GM12878 (cell line): ENCODE measurements around the gene HOXD13. TPM values are rescaled to one million over a fixed set of nuclear protein-coding genes. Genes with fewer than 3 reads are reported as not detected.
A peak's percentile ranks its signal among the peaks of the same experiment; 100 is the strongest.

ENCODE experiments used
- ASH2L ChIP-seq: fragments of 300-600, 200-600 bp; sonication (generic); IDR thresholded peaks from 2 replicates; pipeline ENCODE4 v1.6.1; 2017; ENCODE audit warnings: low read depth, mild to moderate bottlenecking, borderline replicate concordance
- BACH1 ChIP-seq: fragments of 450-650 bp; IDR thresholded peaks from 2 replicates; pipeline ENCODE4 v1.6.1; 2017; ENCODE audit warnings: mild to moderate bottlenecking, borderline replicate concordance
- BCL3 ChIP-seq: IDR thresholded peaks from 2 replicates; pipeline ENCODE4 v1.6.1; 2011; ENCODE audit warnings: borderline replicate concordance, low read depth, mild to moderate bottlenecking, moderate library complexity, low read length; ENCODE audit not compliant: insufficient read depth, poor library complexity, severe bottlenecking
- CBX5 ChIP-seq: sonication (generic); IDR thresholded peaks from 2 replicates; pipeline ENCODE4 v1.6.1; 2016; ENCODE audit warnings: low read depth, moderate library complexity, mild to moderate bottlenecking, inconsistent platforms
- CREB1 ChIP-seq: IDR thresholded peaks from 2 replicates; pipeline ENCODE4 v1.6.1; 2012; ENCODE audit warnings: low read depth, mild to moderate bottlenecking, inconsistent platforms
- EED ChIP-seq: sonication (generic); IDR thresholded peaks from 2 replicates; pipeline ENCODE4 v1.6.1; 2016; ENCODE audit warnings: antibody characterized with exemption, low read depth
- HDAC2 ChIP-seq: fragments of 200-600 bp; sonication (generic); IDR thresholded peaks from 2 replicates; pipeline ENCODE4 v1.6.1; 2017
- HDGF ChIP-seq: fragments of 450-650 bp; IDR thresholded peaks from 2 replicates; pipeline ENCODE4 v1.6.1; 2016; ENCODE audit warnings: antibody characterized with exemption
- IRF4 ChIP-seq: IDR thresholded peaks from 2 replicates; pipeline ENCODE4 v1.6.1; 2011; ENCODE audit warnings: low read depth, low read length
- LARP7 ChIP-seq: fragments of 450-650 bp; IDR thresholded peaks from 2 replicates; pipeline ENCODE4 v1.6.1; 2017; ENCODE audit warnings: mild to moderate bottlenecking
- MEF2B ChIP-seq: fragments of 450-650 bp; IDR thresholded peaks from 2 replicates; pipeline ENCODE4 v1.6.1; 2018; ENCODE audit warnings: mild to moderate bottlenecking, moderate library complexity; ENCODE audit not compliant: partially characterized antibody, poor library complexity, severe bottlenecking
- MTA2 ChIP-seq: fragments of 450-650 bp; IDR thresholded peaks from 2 replicates; pipeline ENCODE4 v1.6.1; 2016; ENCODE audit warnings: low read depth, mild to moderate bottlenecking, moderate library complexity
- PAX5 ChIP-seq: IDR thresholded peaks from 2 replicates; pipeline ENCODE4 v1.6.1; 2011; ENCODE audit warnings: low read depth, low read length, borderline replicate concordance
- PML ChIP-seq: IDR thresholded peaks from 2 replicates; pipeline ENCODE4 v1.6.1; 2012; ENCODE audit warnings: low read length, inconsistent platforms
- RAD21 ChIP-seq: IDR thresholded peaks from 2 replicates; pipeline ENCODE4 v1.6.1; 2011; ENCODE audit warnings: mild to moderate bottlenecking, low read depth, low read length, moderate library complexity; ENCODE audit not compliant: insufficient read depth
- REST ChIP-seq: IDR thresholded peaks from 2 replicates; pipeline ENCODE4 v1.6.1; 2012; ENCODE audit warnings: mild to moderate bottlenecking, low read depth, low read length
- SMAD1 ChIP-seq: fragments of 450-650 bp; IDR thresholded peaks from 2 replicates; pipeline ENCODE4 v1.6.1; 2018; ENCODE audit warnings: mild to moderate bottlenecking, low read depth; ENCODE audit not compliant: partially characterized antibody
- SREBF1 ChIP-seq: IDR thresholded peaks from 2 replicates; pipeline ENCODE4 v1.6.1; 2012; ENCODE audit warnings: mild to moderate bottlenecking, low read length
- SREBF2 ChIP-seq: IDR thresholded peaks from 2 replicates; pipeline ENCODE4 v1.6.1; 2012; ENCODE audit warnings: mild to moderate bottlenecking, low read length
- SRF ChIP-seq, 2 experiments: IDR thresholded peaks; 2 replicates each; pipeline ENCODE4 v1.6.1; 2011; ENCODE audit warnings: low read depth in 2 of 2, low read length in 2 of 2, mild to moderate bottlenecking in 1 of 2, moderate library complexity in 1 of 2
- STAT3 ChIP-seq: IDR thresholded peaks from 2 replicates; pipeline ENCODE4 v1.6.1; 2011; ENCODE audit warnings: low read depth, low read length, improper control_type of control experiment
- TAF1 ChIP-seq: IDR thresholded peaks from 2 replicates; pipeline ENCODE4 v1.6.1; 2011; ENCODE audit warnings: mild to moderate bottlenecking, low read depth, low read length, borderline replicate concordance
- ZBED1 ChIP-seq: IDR thresholded peaks from 2 replicates; pipeline ENCODE4 v1.6.1; 2016; ENCODE audit warnings: borderline replicate concordance
- ZBTB33 ChIP-seq: fragments of 450-650 bp; IDR thresholded peaks from 2 replicates; pipeline ENCODE4 v1.6.1; 2017; ENCODE audit warnings: mild to moderate bottlenecking
- ZNF384 ChIP-seq: IDR thresholded peaks from 2 replicates; pipeline ENCODE4 v1.6.1; 2012; ENCODE audit warnings: low read depth, mild to moderate bottlenecking, low read length, improper control_type of control experiment, borderline replicate concordance
- polyA plus RNA-seq, 11 experiments: library from polyadenylated mRNA; depleted of rRNA in 4 of 11; unstranded in 6 of 11; stranded (reverse) in 5 of 11; fragments of >200 nt; fragmentation: Nextera tagmentation in 4 of 11; fragmentation: Illumina TruSeq in 1 of 11; extraction: Ambion mirVana in 4 of 11; extraction: Trizol in 1 of 11; gene quantifications; 1 replicate in 1 of 11; 2 replicates in 10 of 11; pipeline versions ENCODE4 v1.2.1 to v1.2.3, GENCODE V29; 2011 to 2016; ENCODE audit warnings: inconsistent platforms in 2 of 11, missing spikeins in 2 of 11, low read depth in 1 of 11
- total RNA-seq, 4 experiments: library from RNA; depleted of rRNA in 3 of 4; stranded (reverse); fragments of >200 nt in 3 of 4; fragmentation: Illumina TruSeq in 1 of 4; extraction: Trizol in 1 of 4; gene quantifications; 2 replicates each; pipeline versions ENCODE4 v1.2.1 to v1.2.3, GENCODE V29; 2013 to 2021

The HOXD13 gene
- total and polyA plus RNA-seq, 10 of the 15 experiments (the other 5 are each of a cell fraction or from before 2014, with no cell fraction given): not detected

GRCh38 chr2:176140513-176141317 is 48.2 kb downstream of the HOXD13 start (continued):
- peak; percentile 83 for TF ChIP-seq MEF2B
- TF ChIP-seq PML: no peak
- no peak for TF ChIP-seq SREBF1
- TF ChIP-seq ZBED1: no peak
- no peak for TF ChIP-seq ZNF384
- TF ChIP-seq EED: 0 out of 2 replicates have a peak, but pooled peaks have one; percentile 22
- no peak for TF ChIP-seq BACH1
- no peak for TF ChIP-seq CREB1
- no peak for TF ChIP-seq HDGF
- TF ChIP-seq REST: no peak
- peak; percentile 87 for TF ChIP-seq LARP7
- no peak for TF ChIP-seq ASH2L
- no peak for TF ChIP-seq CBX5
- no peak for TF ChIP-seq SMAD1
- TF ChIP-seq TAF1: no peak
- no peak for TF ChIP-seq STAT3
- TF ChIP-seq MTA2: no peak
- no peak for TF ChIP-seq BCL3
- TF ChIP-seq SRF (IDR thresholded peaks at IDR 0.05; ENCODE audit: low read depth in 2 of 2, low read length in 2 of 2): no peak
- peak; percentile 95 for TF ChIP-seq RAD21
- TF ChIP-seq PAX5: no peak
- no peak for TF ChIP-seq IRF4
- no peak for TF ChIP-seq SREBF2
- no peak for TF ChIP-seq HDAC2
- TF ChIP-seq ZBTB33: no peak
